Measurements from ENCODE around the gene FLNA. TPM values are rescaled to one million over a fixed set of nuclear protein-coding genes. Genes with fewer than 3 reads are reported as not detected.

The FLNA gene
- 806 and 851 TPM in 2 replicates for total RNA-seq (ENCODE audit: low replicate concordance)
- long read RNA-seq, partial matches to known transcripts: 11 of 13 reads
- long read RNA-seq, other reads (novel, unspliced or antisense): 2 of 13 reads

- Mint-ChIP-seq H3K27ac (peak within 1 kb of the TSS; percentile 94), H3K4me1 (ENCODE audit: unreplicated experiment) (no peaks in the 10 kb centered on the region), H3K9me3 (no peaks in the 10 kb centered on the region), H3K4me3 (peak within 1 kb of the TSS; percentile 86), H3K36me3 (no peaks in the 10 kb centered on the region), H3K27me3 (no peaks in the 10 kb centered on the region)
- peak; percentile 23 for TF ChIP-seq CTCF (conservative IDR thresholded peaks at IDR 0.05)
- DNase-seq (ENCODE audit: extremely low spot score, unreplicated experiment): no peak
Measured at GRCh38 chrX:154374313-154375155, at the start of gene FLNA. Gene FLNA (minus strand): TSS chrX:154374634. CDS start chrX:154371245, 3,389 bp downstream.

GRCh38 chrX:154420402-154420756 is 45.9 kb upstream of the FLNA start:
- H3K36me3 Mint-ChIP-seq: peaks cover 3% of the 10 kb centered on the region
- TF ChIP-seq CTCF (conservative IDR thresholded peaks at IDR 0.05): no peak
- DNase-seq (ENCODE audit: extremely low spot score, unreplicated experiment): no peak
- H3K27me3 Mint-ChIP-seq: no peaks in the 10 kb centered on the region
- H3K27ac Mint-ChIP-seq: no peak overlapping the region
- no peaks in the 10 kb centered on the region for H3K9me3 Mint-ChIP-seq
- H3K4me1 Mint-ChIP-seq (ENCODE audit: unreplicated experiment): no peaks in the 10 kb centered on the region
- H3K4me3 Mint-ChIP-seq: no peak overlapping the region

GRCh38 chrX:154419688-154420401 is 45.4 kb upstream of the FLNA start:
- no peak for TF ChIP-seq CTCF (conservative IDR thresholded peaks at IDR 0.05)
- H3K36me3 Mint-ChIP-seq: peaks cover 6% of the 10 kb centered on the region
- H3K4me1 Mint-ChIP-seq (ENCODE audit: unreplicated experiment): no peaks in the 10 kb centered on the region
- H3K9me3 Mint-ChIP-seq: no peaks in the 10 kb centered on the region
- DNase-seq (ENCODE audit: extremely low spot score, unreplicated experiment): no peak
- H3K4me3 Mint-ChIP-seq: no peak overlapping the region
- H3K27me3 Mint-ChIP-seq: no peaks in the 10 kb centered on the region
- no peak overlapping the region for H3K27ac Mint-ChIP-seq

GRCh38 chrX:154419189-154419588 is 44.8 kb upstream of the FLNA start:
- TF ChIP-seq CTCF (conservative IDR thresholded peaks at IDR 0.05): no peak
- Mint-ChIP-seq H3K9me3 (no peaks in the 10 kb centered on the region), H3K27me3 (no peaks in the 10 kb centered on the region), H3K36me3 (peaks cover 6% of the 10 kb centered on the region), H3K27ac (no peak overlapping the region), H3K4me3 (no peak overlapping the region), H3K4me1 (ENCODE audit: unreplicated experiment) (no peaks in the 10 kb centered on the region)
- no peak for DNase-seq (ENCODE audit: extremely low spot score, unreplicated experiment)

GRCh38 chrX:154417157-154417556 is 42.7 kb upstream of the FLNA start:
- H3K27me3 Mint-ChIP-seq: no peaks in the 10 kb centered on the region
- peaks cover 6% of the 10 kb centered on the region for H3K36me3 Mint-ChIP-seq
- no peak for DNase-seq (ENCODE audit: extremely low spot score, unreplicated experiment)
- H3K9me3 Mint-ChIP-seq: no peaks in the 10 kb centered on the region
- no peak for TF ChIP-seq CTCF (conservative IDR thresholded peaks at IDR 0.05)
- no peaks in the 10 kb centered on the region for H3K4me1 Mint-ChIP-seq (ENCODE audit: unreplicated experiment)
- no peak overlapping the region for H3K4me3 Mint-ChIP-seq
- H3K27ac Mint-ChIP-seq: no peak overlapping the region

All from type B pancreatic cell (in vitro differentiated cells).